Endodermal cell (in vitro differentiated cells): ENCODE results near the gene KIAA1217. TPM values are rescaled to one million over a fixed set of nuclear protein-coding genes. Genes with fewer than 3 reads are reported as not detected.
"Not testable (repeated sequence)": the region's sequence is repeated elsewhere in the genome, so short reads cannot be mapped to it uniquely, and the experiment has no call there.

Source experiments
- DNase-seq: peaks from one replicate; pipeline ENCODE4 v3.0.0-alpha.2; 2017
- H3K27ac ChIP-seq: 2 replicates; pipeline ENCODE4 v1.5.1; 2013; ENCODE audit warnings: mild to moderate bottlenecking, low read depth, low read length, moderate library complexity
- H3K27me3 ChIP-seq: 2 replicates; pipeline ENCODE4 v1.6.1; 2013; ENCODE audit warnings: mild to moderate bottlenecking, low read length, moderate library complexity; ENCODE audit not compliant: insufficient read depth, control insufficient read depth, poor library complexity, severe bottlenecking
- H3K36me3 ChIP-seq: 2 replicates; pipeline ENCODE4 v1.7.0; 2013; ENCODE audit warnings: mild to moderate bottlenecking, low read length, moderate library complexity; ENCODE audit not compliant: control insufficient read depth, insufficient read depth
- H3K4me1 ChIP-seq: one replicate; pipeline ENCODE4 v1.7.0; 2013; ENCODE audit warnings: low read length; ENCODE audit not compliant: control insufficient read depth, insufficient read depth
- H3K4me3 ChIP-seq: 2 replicates; pipeline ENCODE4 v1.5.1; 2013; ENCODE audit warnings: mild to moderate bottlenecking, low read length, moderate library complexity
- H3K9ac ChIP-seq: 2 replicates; pipeline ENCODE4 v1.6.1; 2013; ENCODE audit warnings: mild to moderate bottlenecking, low read length, moderate library complexity; ENCODE audit not compliant: poor library complexity, severe bottlenecking; ENCODE audit errors: extremely low read depth
- H3K9me3 ChIP-seq: 2 replicates; pipeline ENCODE4 v1.6.1; 2013; ENCODE audit warnings: mild to moderate bottlenecking, low read length, moderate library complexity; ENCODE audit not compliant: control insufficient read depth
- H3K27ac Mint-ChIP-seq: 2 replicates; pipeline ENCODE4 v1.8.0; 2020; ENCODE audit warnings: mixed read lengths
- H3K27me3 Mint-ChIP-seq: 2 replicates; pipeline ENCODE4 v1.8.0; 2021; ENCODE audit warnings: mild to moderate bottlenecking, mixed read lengths; ENCODE audit not compliant: insufficient read depth
- H3K36me3 Mint-ChIP-seq: 2 replicates; pipeline ENCODE4 v1.8.0; 2020; ENCODE audit warnings: low read depth, mixed read lengths
- H3K4me1 Mint-ChIP-seq: 2 replicates; pipeline ENCODE4 v1.8.0; 2020; ENCODE audit warnings: mixed read lengths
- H3K4me3 Mint-ChIP-seq: 2 replicates; pipeline ENCODE4 v1.8.0; 2020; ENCODE audit warnings: mild to moderate bottlenecking, moderate library complexity, mixed read lengths
- H3K9me3 Mint-ChIP-seq: 2 replicates; pipeline ENCODE4 v1.8.0; 2020; ENCODE audit warnings: mild to moderate bottlenecking, mixed read lengths
- CTCF ChIP-seq: fragments of 200-600 bp; sonication (generic); conservative IDR thresholded peaks from 2 replicates; pipeline ENCODE4 v1.5.0; 2021; ENCODE audit warnings: antibody characterized with exemption, mild to moderate bottlenecking
- WGBS, 2 experiments: methylation state at CpG; one replicate each; pipeline versions ENCODE4 v1.1.5 to v1.1.7; 2013; ENCODE audit warnings: missing lambda C conversion rate in 2 of 2, mixed read lengths in 1 of 2; ENCODE audit not compliant: insufficient coverage in 1 of 2, insufficient read length in 1 of 2; 5-methylcytosine and 5-hydroxymethylcytosine counted together
- total RNA-seq, 2 donors: library from RNA; stranded (reverse); fragmentation: NEBNext Ultra II Directional in 1 of 2; extraction: Animal tissue kit (Norgen Biotek cat#: 25700) in 1 of 2; gene quantifications; 2 replicates in 1 of 2; 3 replicates in 1 of 2; pipeline ENCODE4 v1.2.1, GENCODE V29; 2021

The KIAA1217 gene
- total RNA-seq, 2 donors from 2014 or later = 25.4 to 27.2 TPM

- Mint-ChIP-seq H3K27me3 (no peaks in the 10 kb centered on the region), H3K4me1 (peaks cover 36% of the 10 kb centered on the region), H3K27ac (no peak overlapping the region)
Observed at GRCh38 chr10:24349379-24350001, 140.6 kb downstream of the KIAA1217 start.

GRCh38 chr10:24350070-24350921 lies 141.4 kb downstream of the KIAA1217 start:
- peaks cover 14% of the 10 kb centered on the region for H3K4me1 ChIP-seq

More at GRCh38 chr10:24349379-24350001, 140.6 kb downstream of the KIAA1217 start:
- TF ChIP-seq CTCF = no peak
- no peaks in the 10 kb centered on the region for H3K27me3 ChIP-seq
- WGBS, 2 experiments = 89 to 92% methylated on average over 3 of the region's 3 CpGs
- DNase-seq = no peak
- H3K9me3 ChIP-seq = no peaks in the 10 kb centered on the region
- H3K27ac ChIP-seq = no peak overlapping the region
- H3K9ac ChIP-seq = no peak overlapping the region
- H3K4me3 ChIP-seq = no peak overlapping the region
- H3K4me1 ChIP-seq = peaks cover 21% of the 10 kb centered on the region
- H3K36me3 ChIP-seq = no peaks in the 10 kb centered on the region
- H3K4me3 Mint-ChIP-seq = no peak overlapping the region
- no peaks in the 10 kb centered on the region for H3K9me3 Mint-ChIP-seq
- H3K36me3 Mint-ChIP-seq = no peaks in the 10 kb centered on the region

GRCh38 chr10:24350922-24351225 lies 141.9 kb downstream of the KIAA1217 start:
- not testable (repeated sequence) for H3K4me3 ChIP-seq, H3K36me3 ChIP-seq, H3K9ac ChIP-seq, H3K27ac Mint-ChIP-seq, H3K9me3 ChIP-seq, H3K27ac ChIP-seq, H3K9me3 Mint-ChIP-seq, H3K27me3 ChIP-seq, DNase-seq, H3K4me3 Mint-ChIP-seq, H3K27me3 Mint-ChIP-seq, H3K36me3 Mint-ChIP-seq
- peaks cover 26% of the 10 kb centered on the region for H3K4me1 Mint-ChIP-seq
- WGBS, 2 experiments = 92 to 93% methylated on average over 6 to 7 of the region's 7 CpGs
- peaks cover 11% of the 10 kb centered on the region for H3K4me1 ChIP-seq

More at GRCh38 chr10:24350070-24350921, 141.4 kb downstream of the KIAA1217 start:
- H3K27ac ChIP-seq = no peak overlapping the region
- Mint-ChIP-seq H3K36me3 (no peaks in the 10 kb centered on the region), H3K27ac (no peak overlapping the region), H3K27me3 (no peaks in the 10 kb centered on the region), H3K4me3 (no peak overlapping the region), H3K9me3 (no peaks in the 10 kb centered on the region), H3K4me1 (peaks cover 28% of the 10 kb centered on the region)
- no peak for TF ChIP-seq CTCF
- 91 to 93% methylated on average over 3 to 8 of the region's 9 CpGs for WGBS, 2 experiments
- H3K9ac ChIP-seq = no peak overlapping the region
- no peaks in the 10 kb centered on the region for H3K36me3 ChIP-seq
- no peaks in the 10 kb centered on the region for H3K9me3 ChIP-seq
- DNase-seq = no peak
- no peaks in the 10 kb centered on the region for H3K27me3 ChIP-seq
- H3K4me3 ChIP-seq = no peak overlapping the region
